Endothelial cell of hepatic sinusoid (primary cell): Measurements from ENCODE around the gene GJB3.
"Not testable (repeated sequence)": the region's sequence is repeated elsewhere in the genome, so short reads cannot be mapped to it uniquely, and the experiment has no call there.

Source experiments
- in situ Hi-C: cut with HindIII; loops from 2 replicates; pipeline ENCODE4 v1.10.0; 2017; ENCODE audit warnings: low sequenced_read_pairs

GJB3 gene

GRCh38 chr1:34781071-34781843 is at the start of gene GJB3:
TSS of gene GJB3 (plus strand) at chr1:34781214. CDS start at chr1:34784763, 3,549 bp downstream.
- in situ Hi-C loops: no loop called here

GRCh38 chr1:34732831-34733230 is 48.2 kb upstream of the GJB3 start:
- in situ Hi-C loops: not testable (repeated sequence)

GRCh38 chr1:34736692-34737091 is 44.3 kb upstream of the GJB3 start:
- in situ Hi-C loops: no loop called here

GRCh38 chr1:34737236-34737635 is 43.8 kb upstream of the GJB3 start:
- in situ Hi-C loops: not testable (repeated sequence)

GRCh38 chr1:34739613-34740012 is 41.4 kb upstream of the GJB3 start:
- in situ Hi-C loops: no loop called here

- in situ Hi-C loops: no loop called here
Observed at GRCh38 chr1:34740161-34740868, 40.7 kb upstream of the GJB3 start.

GRCh38 chr1:34742667-34743270 is 38.2 kb upstream of the GJB3 start:
- in situ Hi-C loops: no loop called here

- in situ Hi-C loops: no loop called here
Observed at GRCh38 chr1:34743775-34744174, 37.2 kb upstream of the GJB3 start.

- in situ Hi-C loops: no loop called here
Observed at GRCh38 chr1:34744851-34745250, 36.2 kb upstream of the GJB3 start.

- in situ Hi-C loops: no loop called here
Observed at GRCh38 chr1:34745666-34746065, 35.3 kb upstream of the GJB3 start.

GRCh38 chr1:34746101-34746500 is 34.9 kb upstream of the GJB3 start:
- in situ Hi-C loops: no loop called here

- in situ Hi-C loops: no loop called here
Observed at GRCh38 chr1:34746785-34747637, 34.0 kb upstream of the GJB3 start.

- in situ Hi-C loops: no loop called here
Observed at GRCh38 chr1:34747638-34747941, 33.4 kb upstream of the GJB3 start.

- in situ Hi-C loops: loop anchor here (5.0 kb wide), 1 partner anchor 127 kb away; no protein-coding TSS in a partner anchor
Observed at GRCh38 chr1:34749992-34750391, 31.0 kb upstream of the GJB3 start.

- in situ Hi-C loops: loop anchor here (5.0 kb wide), 1 partner anchor 127 kb away; no protein-coding TSS in a partner anchor
Observed at GRCh38 chr1:34750610-34751009, 30.4 kb upstream of the GJB3 start.

- in situ Hi-C loops: loop anchor here (5.0 kb wide), 1 partner anchor 124 kb away; no protein-coding TSS in a partner anchor
Observed at GRCh38 chr1:34753163-34753562, 27.9 kb upstream of the GJB3 start.

GRCh38 chr1:34754964-34755637 is 25.9 kb upstream of the GJB3 start, which contains the start of gene GJB5:
TSS of gene GJB5 (plus strand) at chr1:34755047. CDS start at chr1:34757331, 2,284 bp downstream.
- in situ Hi-C loops: loop anchor here (5.0 kb wide), 1 partner anchor 122 kb away; no protein-coding TSS in a partner anchor

GRCh38 chr1:34755961-34756360 is 25.1 kb upstream of the GJB3 start:
- in situ Hi-C loops: no loop called here

- in situ Hi-C loops: no loop called here
Observed at GRCh38 chr1:34757386-34757785, 23.6 kb upstream of the GJB3 start.

GRCh38 chr1:34758751-34759150 is 22.3 kb upstream of the GJB3 start:
- in situ Hi-C loops: no loop called here
